Prostate gland (tissue), 2 donors: Measurements from ENCODE around the gene MXRA8. TPM values are rescaled to one million over a fixed set of nuclear protein-coding genes. Genes with fewer than 3 reads are reported as not detected.

Source experiments
- DNase-seq: peaks from one replicate; pipeline ENCODE4 v3.0.0-alpha.2; 2019; ENCODE audit warnings: low spot score
- H3K27ac ChIP-seq, 2 donors: fragments of 200-600 bp; sonication (generic); 2 replicates each; pipeline ENCODE4 v1.5.1; 2017 to 2019
- H3K27me3 ChIP-seq: fragments of 200-600 bp; sonication (generic); replicated peaks from 2 replicates; pipeline ENCODE4 v1.5.1; 2019; ENCODE audit not compliant: insufficient read depth
- H3K36me3 ChIP-seq, 2 donors: fragments of 200-600 bp; sonication (generic); 1 replicate in 1 of 2; 2 replicates in 1 of 2; pipeline versions ENCODE4 v1.5.1 to v1.8.1; 2017 to 2019
- H3K4me1 ChIP-seq: fragments of 200-600 bp; sonication (generic); replicated peaks from 2 replicates; pipeline ENCODE4 v1.5.1; 2019
- H3K4me3 ChIP-seq, 2 donors: fragments of 200-600 bp; sonication (generic); 2 replicates each; pipeline ENCODE4 v1.5.1; 2017 to 2019
- H3K9me3 ChIP-seq: fragments of 200-600 bp; sonication (generic); 2 replicates; pipeline ENCODE4 v1.5.1; 2017
- POLR2A ChIP-seq: fragments of 450-650 bp; IDR thresholded peaks from one replicate; pipeline ENCODE4 v1.6.1; 2016; ENCODE audit warnings: antibody characterized with exemption, mild to moderate bottlenecking
- POLR2AphosphoS5 ChIP-seq: sonication (generic); formaldehyde crosslinking; IDR thresholded peaks from one replicate; pipeline ENCODE4 v1.6.1; 2017; ENCODE audit warnings: antibody characterized with exemption
- WGBS: methylation state at CpG from one replicate; pipeline ENCODE4 v1.1.5; 2018; 5-methylcytosine and 5-hydroxymethylcytosine counted together
- intact Hi-C: fragments of 100-400 bp; cut with DNase I; formaldehyde crosslinking; loops from one replicate; pipeline ENCODE4 v1.14.2; 2022
- total RNA-seq, 2 donors: library from RNA; depleted of rRNA; stranded (reverse); fragments of >200 nt; gene quantifications; one replicate each; pipeline ENCODE4 v1.1.0, GENCODE V29; 2016
- TF ChIP-seq, protein P1 (sequence below), 4 experiments: fragments of 200-600 bp in 2 of 4; fragments of 450-650 bp in 2 of 4; sonication (generic) in 2 of 4; IDR thresholded peaks; 1 replicate in 3 of 4; 2 replicates in 1 of 4; pipeline ENCODE4 v1.5.1; 2016 to 2019; ENCODE audit warnings: antibody characterized with exemption in 4 of 4, mild to moderate bottlenecking in 2 of 4, moderate library complexity in 2 of 4

Gene MXRA8
- total RNA-seq, 2 donors from 2014 or later = 39.0 to 152 TPM

DNA sequence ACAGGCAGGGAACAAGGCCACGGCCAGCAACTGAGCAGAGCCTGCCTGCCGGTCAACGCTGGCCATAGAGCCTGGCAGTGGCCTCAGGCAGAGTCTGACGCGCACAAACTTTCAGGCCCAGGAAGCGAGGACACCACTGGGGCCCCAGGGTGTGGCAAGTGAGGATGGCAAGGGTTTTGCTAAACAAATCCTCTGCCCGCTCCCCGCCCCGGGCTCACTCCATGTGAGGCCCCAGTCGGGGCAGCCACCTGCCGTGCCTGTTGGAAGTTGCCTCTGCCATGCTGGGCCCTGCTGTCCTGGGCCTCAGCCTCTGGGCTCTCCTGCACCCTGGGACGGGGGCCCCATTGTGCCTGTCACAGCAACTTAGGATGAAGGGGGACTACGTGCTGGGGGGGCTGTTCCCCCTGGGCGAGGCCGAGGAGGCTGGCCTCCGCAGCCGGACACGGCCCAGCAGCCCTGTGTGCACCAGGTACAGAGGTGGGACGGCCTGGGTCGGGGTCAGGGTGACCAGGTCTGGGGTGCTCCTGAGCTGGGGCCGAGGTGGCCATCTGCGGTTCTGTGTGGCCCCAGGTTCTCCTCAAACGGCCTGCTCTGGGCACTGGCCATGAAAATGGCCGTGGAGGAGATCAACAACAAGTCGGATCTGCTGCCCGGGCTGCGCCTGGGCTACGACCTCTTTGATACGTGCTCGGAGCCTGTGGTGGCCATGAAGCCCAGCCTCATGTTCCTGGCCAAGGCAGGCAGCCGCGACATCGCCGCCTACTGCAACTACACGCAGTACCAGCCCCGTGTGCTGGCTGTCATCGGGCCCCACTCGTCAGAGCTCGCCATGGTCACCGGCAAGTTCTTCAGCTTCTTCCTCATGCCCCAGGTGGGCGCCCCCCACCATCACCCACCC lies 27.0 kb downstream of the MXRA8 start, which contains the start of gene TAS1R3:
Gene TAS1R3, plus strand, starts transcription at position 213 of the 898 bp plus-strand sequence. Its CDS starts 66 bp downstream, at position 279.
- intact Hi-C loops = no loop called here
- Histone ChIP-seq H3K4me3 (no peak within 1 kb of the TSS), H3K27ac (no peak within 1 kb of the TSS), H3K9me3 (no peaks in the 10 kb centered on the region), H3K36me3 (peaks cover 0 to 2% of the 10 kb centered on the region in 2 donors), H3K27me3 (no peaks in the 10 kb centered on the region), H3K4me1 (peaks cover 4% of the 10 kb centered on the region)
- 57% methylated on average over 39 of the region's 41 CpGs for WGBS
- TF ChIP-seq POLR2AphosphoS5 (no peak), POLR2A (no peak)
- TF ChIP-seq, protein P1, sequence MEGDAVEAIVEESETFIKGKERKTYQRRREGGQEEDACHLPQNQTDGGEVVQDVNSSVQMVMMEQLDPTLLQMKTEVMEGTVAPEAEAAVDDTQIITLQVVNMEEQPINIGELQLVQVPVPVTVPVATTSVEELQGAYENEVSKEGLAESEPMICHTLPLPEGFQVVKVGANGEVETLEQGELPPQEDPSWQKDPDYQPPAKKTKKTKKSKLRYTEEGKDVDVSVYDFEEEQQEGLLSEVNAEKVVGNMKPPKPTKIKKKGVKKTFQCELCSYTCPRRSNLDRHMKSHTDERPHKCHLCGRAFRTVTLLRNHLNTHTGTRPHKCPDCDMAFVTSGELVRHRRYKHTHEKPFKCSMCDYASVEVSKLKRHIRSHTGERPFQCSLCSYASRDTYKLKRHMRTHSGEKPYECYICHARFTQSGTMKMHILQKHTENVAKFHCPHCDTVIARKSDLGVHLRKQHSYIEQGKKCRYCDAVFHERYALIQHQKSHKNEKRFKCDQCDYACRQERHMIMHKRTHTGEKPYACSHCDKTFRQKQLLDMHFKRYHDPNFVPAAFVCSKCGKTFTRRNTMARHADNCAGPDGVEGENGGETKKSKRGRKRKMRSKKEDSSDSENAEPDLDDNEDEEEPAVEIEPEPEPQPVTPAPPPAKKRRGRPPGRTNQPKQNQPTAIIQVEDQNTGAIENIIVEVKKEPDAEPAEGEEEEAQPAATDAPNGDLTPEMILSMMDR (IDR thresholded peaks at IDR 0.05) = no peak
- no peak for DNase-seq

DNA sequence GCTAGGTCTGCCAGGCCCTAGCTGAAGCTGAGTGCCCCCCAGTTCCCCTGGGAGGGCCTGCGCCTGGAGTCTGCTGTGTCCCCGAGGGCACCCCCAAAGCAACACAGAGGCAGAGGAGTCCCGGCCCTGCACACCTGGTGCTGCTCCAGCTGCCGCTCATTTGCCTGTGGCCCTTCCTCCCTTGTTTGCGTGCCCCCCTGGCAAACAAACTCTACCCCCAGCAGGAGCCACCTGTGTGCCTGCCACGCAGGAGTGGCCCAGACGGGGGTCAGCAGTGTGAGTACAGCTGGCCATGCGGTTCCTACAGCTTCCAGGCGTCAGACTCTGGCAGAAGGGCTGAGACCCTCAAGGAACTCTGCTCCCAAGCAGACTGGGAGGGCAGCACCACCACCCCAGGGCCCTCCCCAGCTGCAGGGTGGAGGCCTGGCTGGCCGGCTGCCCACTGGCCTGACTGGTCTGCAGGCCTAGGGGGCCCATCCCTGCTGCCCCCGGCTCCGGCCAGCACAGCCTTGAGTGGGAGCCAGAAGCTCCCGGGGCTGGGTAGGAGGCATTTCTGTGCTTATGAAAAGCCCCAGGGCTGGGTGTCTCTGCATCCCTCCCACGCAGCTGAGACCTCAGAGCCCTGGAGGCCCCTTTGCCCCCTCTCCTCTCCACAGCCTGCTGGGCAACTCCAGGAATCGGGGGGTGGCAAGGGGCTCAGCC lies 27.8 kb downstream of the MXRA8 start:
- DNase-seq = no peak
- Histone ChIP-seq H3K9me3 (no peaks in the 10 kb centered on the region), H3K27ac (no peak overlapping the region), H3K27me3 (no peaks in the 10 kb centered on the region), H3K4me1 (peaks cover 12% of the 10 kb centered on the region), H3K4me3 (no peak overlapping the region), H3K36me3 (peaks cover 0 to 2% of the 10 kb centered on the region in 2 donors)
- TF ChIP-seq, protein P1 (IDR thresholded peaks at IDR 0.05) = no peak
- TF ChIP-seq POLR2AphosphoS5 = no peak
- TF ChIP-seq POLR2A = no peak
- intact Hi-C loops = no loop called here
- 61% methylated on average over 9 of the region's 15 CpGs for WGBS

DNA sequence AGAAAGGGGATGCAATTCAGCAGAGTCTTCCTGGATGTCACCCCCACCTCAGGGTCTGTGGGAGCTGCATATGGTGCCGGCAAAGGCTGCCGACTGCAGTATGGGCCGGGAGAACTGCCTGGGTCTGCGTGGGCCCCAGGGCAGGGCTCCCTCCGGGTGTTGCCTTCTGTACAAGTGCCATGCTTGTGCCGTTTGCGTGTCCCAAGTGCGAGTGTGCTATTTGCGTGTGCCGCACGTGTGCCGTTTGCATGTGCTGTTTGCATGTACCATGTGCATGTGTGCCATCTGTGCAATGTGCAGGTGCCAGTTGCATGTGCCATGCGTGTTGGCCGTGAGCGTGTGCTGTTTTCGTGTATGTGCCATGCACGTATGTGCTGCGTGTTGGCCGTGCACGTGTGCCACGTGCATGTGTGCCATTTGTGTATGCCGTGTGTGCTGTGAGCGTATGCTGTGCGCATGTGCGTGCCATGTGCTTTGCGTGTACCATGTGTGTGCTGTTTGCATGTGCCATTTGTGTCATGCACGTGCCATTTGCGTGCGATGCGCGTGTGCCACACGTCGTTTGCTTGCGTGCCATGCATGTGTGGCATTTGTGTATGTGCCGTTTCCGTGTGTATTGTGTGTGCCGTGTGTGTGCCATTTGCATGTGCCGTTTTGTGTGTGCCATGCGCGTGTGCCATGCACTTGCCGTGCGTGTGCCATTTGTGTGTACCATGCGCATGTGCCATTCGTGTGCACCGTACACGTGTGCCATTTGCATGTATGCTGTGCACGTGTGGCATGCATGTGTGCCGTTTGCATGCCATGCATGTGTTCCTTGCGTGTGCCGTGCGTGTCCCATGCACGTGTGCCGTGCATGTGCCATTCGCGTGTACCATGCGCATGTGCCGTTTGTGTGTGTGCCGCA lies 28.8 kb downstream of the MXRA8 start:
- Histone ChIP-seq H3K27ac (no peak overlapping the region), H3K27me3 (no peaks in the 10 kb centered on the region), H3K4me3 (no peak overlapping the region), H3K36me3 (no peaks in the 10 kb centered on the region), H3K9me3 (no peaks in the 10 kb centered on the region), H3K4me1 (peaks cover 14% of the 10 kb centered on the region)
- intact Hi-C loops = no loop called here
- WGBS = 90% methylated on average over 57 of the region's 58 CpGs
- TF ChIP-seq POLR2AphosphoS5 (no peak), POLR2A (no peak)
- TF ChIP-seq, protein P1 (IDR thresholded peaks at IDR 0.05) = no peak
- no peak for DNase-seq

DNA sequence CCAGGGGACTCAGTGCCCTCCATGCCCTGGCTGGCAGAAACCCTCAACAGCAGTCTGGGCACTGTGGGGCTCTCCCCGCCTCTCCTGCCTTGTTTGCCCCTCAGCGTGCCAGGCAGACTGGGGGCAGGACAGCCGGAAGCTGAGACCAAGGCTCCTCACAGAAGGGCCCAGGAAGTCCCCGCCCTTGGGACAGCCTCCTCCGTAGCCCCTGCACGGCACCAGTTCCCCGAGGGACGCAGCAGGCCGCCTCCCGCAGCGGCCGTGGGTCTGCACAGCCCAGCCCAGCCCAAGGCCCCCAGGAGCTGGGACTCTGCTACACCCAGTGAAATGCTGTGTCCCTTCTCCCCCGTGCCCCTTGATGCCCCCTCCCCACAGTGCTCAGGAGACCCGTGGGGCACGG lies 30.1 kb downstream of the MXRA8 start:
- WGBS = 79% methylated on average over 10 of the region's 15 CpGs
- no peak for DNase-seq
- Histone ChIP-seq H3K4me1 (peaks cover 14% of the 10 kb centered on the region), H3K27ac (no peak overlapping the region), H3K9me3 (no peaks in the 10 kb centered on the region), H3K36me3 (no peaks in the 10 kb centered on the region), H3K27me3 (no peaks in the 10 kb centered on the region), H3K4me3 (no peak overlapping the region)
- intact Hi-C loops = no loop called here
- TF ChIP-seq POLR2A (no peak), POLR2AphosphoS5 (no peak)
- TF ChIP-seq, protein P1 (IDR thresholded peaks at IDR 0.05) = no peak
